RWPE2 (cell line): ENCODE data around the gene KIF19.
A peak's percentile ranks its signal among the peaks of the same experiment; 100 is the strongest.

Experiments
- ATAC-seq: fragments of 200-7000 bp; cut with Tn5 transposase; 3 replicates; pipeline ENCODE4 v1.9.1; 2021; ENCODE audit warnings: low read depth
- DNase-seq: peaks from one replicate; pipeline ENCODE4 v3.0.0-alpha.2; 2020; ENCODE audit warnings: low spot score
- H3K27ac ChIP-seq: fragments of 450-650 bp; 2 replicates; pipeline ENCODE4 v1.5.1; 2017; ENCODE audit warnings: mild to moderate bottlenecking; ENCODE audit not compliant: poor library complexity, severe bottlenecking
- H3K27me3 ChIP-seq: fragments of 250-450 bp; sonication (Bioruptor Pico); 2 replicates; pipeline ENCODE4 v1.5.1; 2021; ENCODE audit warnings: mild to moderate bottlenecking, moderate library complexity; ENCODE audit not compliant: insufficient read depth, poor library complexity, severe bottlenecking
- H3K36me3 ChIP-seq: fragments of 250-450 bp; sonication (Bioruptor Pico); 2 replicates; pipeline ENCODE4 v1.5.1; 2020; ENCODE audit warnings: low read depth, mild to moderate bottlenecking, moderate library complexity
- H3K4me1 ChIP-seq: fragments of 250-450 bp; sonication (Bioruptor Pico); 2 replicates; pipeline ENCODE4 v1.5.1; 2021; ENCODE audit warnings: mild to moderate bottlenecking, moderate library complexity; ENCODE audit not compliant: insufficient read depth, poor library complexity, severe bottlenecking
- H3K4me3 ChIP-seq: fragments of 250-450 bp; sonication (Bioruptor Pico); 2 replicates; pipeline ENCODE4 v1.5.1; 2021; ENCODE audit warnings: mild to moderate bottlenecking, moderate library complexity; ENCODE audit not compliant: severe bottlenecking
- H3K9me3 ChIP-seq: fragments of 250-450 bp; sonication (Bioruptor Pico); 2 replicates; pipeline ENCODE4 v1.5.1; 2021; ENCODE audit warnings: mild to moderate bottlenecking, moderate library complexity; ENCODE audit not compliant: severe bottlenecking
- TF ChIP-seq, protein P1 (sequence below): fragments of 450-650 bp; IDR thresholded peaks from one replicate; pipeline ENCODE4 v1.5.1; 2017; ENCODE audit warnings: mild to moderate bottlenecking, moderate library complexity; ENCODE audit not compliant: poor library complexity, severe bottlenecking

Gene KIF19

DNA sequence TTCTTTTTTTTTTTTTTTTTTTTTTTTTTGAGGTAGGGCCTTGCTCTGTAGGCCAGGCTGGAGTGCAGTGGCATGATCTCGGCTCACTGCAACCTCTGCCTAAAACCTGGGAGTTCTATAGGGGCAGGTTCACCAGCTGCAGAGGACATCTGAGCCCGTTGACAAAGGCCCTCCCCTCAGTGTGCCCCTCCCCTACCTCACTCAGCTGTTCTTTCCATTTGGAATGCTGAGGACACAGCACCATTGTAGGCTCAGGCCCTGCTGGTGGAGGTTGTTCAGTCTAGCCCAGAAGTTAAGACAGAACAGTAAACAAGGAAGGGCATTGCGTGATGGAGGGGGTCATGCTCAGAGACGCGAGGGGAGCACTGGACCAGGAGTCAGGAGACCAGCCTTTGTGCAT is 21.8 kb upstream of the KIF19 start:
- ATAC-seq: no peak
- H3K27me3 ChIP-seq: no peaks in the 10 kb centered on the region
- DNase-seq: no peak
- no peaks in the 10 kb centered on the region for H3K9me3 ChIP-seq
- H3K36me3 ChIP-seq: no peaks in the 10 kb centered on the region
- TF ChIP-seq, protein P1, sequence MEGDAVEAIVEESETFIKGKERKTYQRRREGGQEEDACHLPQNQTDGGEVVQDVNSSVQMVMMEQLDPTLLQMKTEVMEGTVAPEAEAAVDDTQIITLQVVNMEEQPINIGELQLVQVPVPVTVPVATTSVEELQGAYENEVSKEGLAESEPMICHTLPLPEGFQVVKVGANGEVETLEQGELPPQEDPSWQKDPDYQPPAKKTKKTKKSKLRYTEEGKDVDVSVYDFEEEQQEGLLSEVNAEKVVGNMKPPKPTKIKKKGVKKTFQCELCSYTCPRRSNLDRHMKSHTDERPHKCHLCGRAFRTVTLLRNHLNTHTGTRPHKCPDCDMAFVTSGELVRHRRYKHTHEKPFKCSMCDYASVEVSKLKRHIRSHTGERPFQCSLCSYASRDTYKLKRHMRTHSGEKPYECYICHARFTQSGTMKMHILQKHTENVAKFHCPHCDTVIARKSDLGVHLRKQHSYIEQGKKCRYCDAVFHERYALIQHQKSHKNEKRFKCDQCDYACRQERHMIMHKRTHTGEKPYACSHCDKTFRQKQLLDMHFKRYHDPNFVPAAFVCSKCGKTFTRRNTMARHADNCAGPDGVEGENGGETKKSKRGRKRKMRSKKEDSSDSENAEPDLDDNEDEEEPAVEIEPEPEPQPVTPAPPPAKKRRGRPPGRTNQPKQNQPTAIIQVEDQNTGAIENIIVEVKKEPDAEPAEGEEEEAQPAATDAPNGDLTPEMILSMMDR: no peak
- no peak overlapping the region for H3K4me3 ChIP-seq
- no peak overlapping the region for H3K27ac ChIP-seq
- no peaks in the 10 kb centered on the region for H3K4me1 ChIP-seq

DNA sequence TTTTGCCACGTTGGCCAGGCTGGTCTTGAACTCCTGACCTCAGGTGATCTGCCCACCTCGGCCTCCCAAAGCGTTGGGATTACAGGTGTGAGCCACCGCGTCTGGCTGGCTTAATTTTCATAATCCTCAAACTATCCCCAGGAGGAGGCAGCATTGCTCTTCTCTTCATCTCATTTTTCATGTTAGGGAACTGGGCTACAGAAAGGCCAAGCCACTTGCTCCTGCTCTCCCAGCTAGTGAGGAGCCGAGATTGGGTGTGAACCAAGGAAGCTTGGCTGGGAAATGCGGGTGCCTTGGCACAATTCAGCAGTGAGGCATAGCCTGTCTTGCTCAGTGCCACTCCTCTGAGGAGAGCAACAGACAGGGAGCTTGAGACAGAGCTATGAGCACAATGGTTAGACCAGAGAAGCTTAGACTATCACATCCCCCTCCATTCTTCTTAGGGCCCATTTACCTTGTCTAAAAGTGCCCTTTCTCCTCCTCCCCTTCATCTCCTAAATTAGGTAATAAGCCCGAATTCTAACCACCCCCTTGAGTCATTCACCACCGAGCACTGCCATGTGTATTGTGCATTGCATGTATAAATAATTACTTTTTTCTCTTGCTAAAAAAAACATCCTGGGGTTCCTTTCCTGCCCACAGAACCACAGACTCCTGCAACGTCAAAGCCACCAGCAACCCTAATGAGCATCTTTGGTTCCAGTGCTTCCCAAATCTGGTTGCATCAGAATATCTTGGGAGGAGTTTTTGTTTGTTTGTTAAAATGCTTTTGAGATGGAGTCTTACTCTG is 20.0 kb upstream of the KIF19 start:
- Histone ChIP-seq H3K27me3 (no peaks in the 10 kb centered on the region), H3K4me1 (no peaks in the 10 kb centered on the region), H3K4me3 (no peak overlapping the region), H3K27ac (no peak overlapping the region), H3K36me3 (no peaks in the 10 kb centered on the region), H3K9me3 (no peaks in the 10 kb centered on the region)
- ATAC-seq (no peak; the same call in 2 of the 3 replicates), DNase-seq (no peak)
- TF ChIP-seq, protein P1: no peak

DNA sequence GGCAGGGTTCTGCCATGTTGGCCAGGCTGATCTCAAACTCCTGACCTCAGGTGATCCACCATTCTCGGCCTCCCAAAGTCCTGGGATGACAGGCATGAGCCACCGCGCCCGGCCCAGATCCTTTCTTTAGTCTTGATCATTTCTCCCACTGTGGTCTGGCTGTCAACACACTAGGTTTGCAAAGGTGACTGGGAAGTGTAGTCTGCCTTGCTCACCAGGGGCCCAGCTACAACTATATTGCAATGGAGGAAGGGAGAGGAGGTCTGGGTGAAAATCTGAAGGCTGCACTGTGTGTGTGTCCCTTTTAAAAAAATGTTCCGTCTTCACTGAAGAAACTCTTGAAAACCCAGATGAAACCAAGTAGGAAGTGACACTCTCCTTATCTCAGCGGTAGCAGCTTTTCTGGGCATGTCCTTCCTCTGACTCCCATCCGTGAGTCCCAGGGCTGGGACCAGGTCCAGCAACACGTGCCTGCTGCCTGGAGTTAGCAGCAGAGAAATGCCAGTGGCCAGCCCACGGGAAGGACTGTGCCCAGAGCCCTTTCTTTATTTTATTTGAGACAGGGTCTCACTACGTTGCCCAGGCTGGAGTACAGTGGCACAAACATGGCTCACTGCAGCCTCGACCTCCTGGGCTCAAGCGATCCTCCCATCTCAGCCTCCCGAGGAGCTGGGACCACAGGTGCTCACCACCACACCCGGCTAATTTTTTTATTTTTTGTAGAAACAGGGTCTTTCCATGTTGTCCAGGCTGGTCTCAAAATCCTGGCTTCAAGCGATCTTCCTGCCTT is 17.8 kb upstream of the KIF19 start:
- Histone ChIP-seq H3K4me3 (no peak overlapping the region), H3K9me3 (no peaks in the 10 kb centered on the region), H3K4me1 (no peaks in the 10 kb centered on the region), H3K27ac (no peak overlapping the region), H3K27me3 (no peaks in the 10 kb centered on the region), H3K36me3 (no peaks in the 10 kb centered on the region)
- ATAC-seq: no peak
- DNase-seq: no peak
- TF ChIP-seq, protein P1: no peak

- H3K27ac ChIP-seq: no peak overlapping the region
- TF ChIP-seq, protein P1: no peak
- no peaks in the 10 kb centered on the region for H3K9me3 ChIP-seq
- no peaks in the 10 kb centered on the region for H3K27me3 ChIP-seq
- no peaks in the 10 kb centered on the region for H3K4me1 ChIP-seq
- no peaks in the 10 kb centered on the region for H3K36me3 ChIP-seq
- H3K4me3 ChIP-seq: no peak overlapping the region
- DNase-seq (no peak), ATAC-seq (peak; percentile 29; the same call in 1 of the 3 replicates)
Measured at GRCh38 chr17:74309902-74310301, 16.1 kb upstream of the KIF19 start.
